K562 (cell line): Measurements from ENCODE around the gene RGS6. TPM values are rescaled to one million over a fixed set of nuclear protein-coding genes. Genes with fewer than 3 reads are reported as not detected.
A peak's percentile ranks its signal among the peaks of the same experiment; 100 is the strongest.

ENCODE experiments used
- BRD4 ChIP-seq: fragments of 200-600 bp; sonication (generic); IDR thresholded peaks from 2 replicates; pipeline ENCODE4 v1.6.1; 2017; ENCODE audit warnings: inconsistent platforms
- CHCHD3 ChIP-seq: fragments of 250-450 bp; sonication (Bioruptor Pico); IDR thresholded peaks from 2 replicates; pipeline ENCODE4 v2.1.2; 2022; ENCODE audit warnings: mild to moderate bottlenecking
- ELK3 ChIP-seq: fragments of 450-650 bp; formaldehyde crosslinking; IDR thresholded peaks from 2 replicates; pipeline ENCODE4 v1.4.0; 2020; ENCODE audit warnings: mild to moderate bottlenecking
- HLTF ChIP-seq: fragments of 450-650 bp; IDR thresholded peaks from 2 replicates; pipeline ENCODE4 v1.6.1; 2016
- HNRNPLL ChIP-seq: fragments of 200-400 bp; formaldehyde crosslinking; IDR thresholded peaks from 2 replicates; pipeline ENCODE4 v1.6.1; 2017; ENCODE audit warnings: low read length, low read depth, mild to moderate bottlenecking; ENCODE audit not compliant: poor library complexity, severe bottlenecking
- KDM2B ChIP-seq: fragments of 250-450 bp; sonication (Bioruptor Pico); IDR thresholded peaks from 2 replicates; pipeline ENCODE4 v1.8.0; 2021; ENCODE audit warnings: mild to moderate bottlenecking, moderate library complexity
- NBN ChIP-seq: fragments of 450-650 bp; IDR thresholded peaks from 2 replicates; pipeline ENCODE4 v1.6.1; 2016; ENCODE audit warnings: low read depth, mild to moderate bottlenecking
- NCOA1 ChIP-seq: fragments of 450-650 bp; IDR thresholded peaks from 2 replicates; pipeline ENCODE4 v1.6.1; 2016; ENCODE audit warnings: low read depth
- ZNF146 ChIP-seq: IDR thresholded peaks from one replicate; pipeline ENCODE4 v1.6.1; 2018; ENCODE audit warnings: missing compliant biosample characterization; ENCODE audit not compliant: unreplicated experiment
- ZNF274 ChIP-seq: IDR thresholded peaks from 2 replicates; pipeline ENCODE4 v1.6.1; 2011; ENCODE audit warnings: low read depth, mild to moderate bottlenecking, low read length, moderate library complexity, borderline replicate concordance
- ZNF384 ChIP-seq: IDR thresholded peaks from 2 replicates; pipeline ENCODE4 v1.6.1; 2012; ENCODE audit warnings: low read depth, low read length, improper control_type of control experiment
- ZNF695 ChIP-seq: fragments of 450-650 bp; formaldehyde crosslinking; IDR thresholded peaks from 2 replicates; pipeline ENCODE4 v1.4.0; 2020; ENCODE audit warnings: mild to moderate bottlenecking, moderate library complexity
- polyA plus RNA-seq, 8 experiments: library from polyadenylated mRNA; depleted of rRNA in 4 of 8; stranded (reverse) in 5 of 8; unstranded in 3 of 8; fragments of >200 nt; fragmentation: Nextera tagmentation in 2 of 8; fragmentation: Illumina TruSeq in 1 of 8; extraction: Ambion mirVana in 2 of 8; extraction: Trizol in 1 of 8; gene quantifications; 2 replicates each; pipeline versions ENCODE4 v1.2.1 to v1.2.3, GENCODE V29; 2011 to 2014; ENCODE audit warnings: inconsistent platforms in 1 of 8, missing spikeins in 1 of 8
- total RNA-seq, 7 experiments: library from RNA; depleted of rRNA in 6 of 7; stranded (reverse); fragments of >200 nt in 6 of 7; fragmentation: Illumina TruSeq in 2 of 7; extraction: Trizol in 2 of 7; gene quantifications; 2 replicates each; pipeline versions ENCODE4 v1.2.1 to v1.2.3, GENCODE V29; 2011 to 2021; ENCODE audit warnings: low replicate concordance in 1 of 7
- TF ChIP-seq, protein P1 (sequence below): fragments of 450-650 bp; IDR thresholded peaks from 2 replicates; pipeline ENCODE4 v1.6.1; 2016; ENCODE audit warnings: antibody characterized with exemption
- TF ChIP-seq, protein P2 (sequence below): fragments of 200-600 bp; sonication (generic); IDR thresholded peaks from one replicate; pipeline ENCODE4 v1.6.1; 2012; ENCODE audit warnings: mild to moderate bottlenecking, low read depth, low read length, inconsistent platforms

The RGS6 gene
- total and polyA plus RNA-seq, 9 of the 15 experiments (the other 6 are each of a cell fraction or from before 2014, with no cell fraction given) = not detected

DNA sequence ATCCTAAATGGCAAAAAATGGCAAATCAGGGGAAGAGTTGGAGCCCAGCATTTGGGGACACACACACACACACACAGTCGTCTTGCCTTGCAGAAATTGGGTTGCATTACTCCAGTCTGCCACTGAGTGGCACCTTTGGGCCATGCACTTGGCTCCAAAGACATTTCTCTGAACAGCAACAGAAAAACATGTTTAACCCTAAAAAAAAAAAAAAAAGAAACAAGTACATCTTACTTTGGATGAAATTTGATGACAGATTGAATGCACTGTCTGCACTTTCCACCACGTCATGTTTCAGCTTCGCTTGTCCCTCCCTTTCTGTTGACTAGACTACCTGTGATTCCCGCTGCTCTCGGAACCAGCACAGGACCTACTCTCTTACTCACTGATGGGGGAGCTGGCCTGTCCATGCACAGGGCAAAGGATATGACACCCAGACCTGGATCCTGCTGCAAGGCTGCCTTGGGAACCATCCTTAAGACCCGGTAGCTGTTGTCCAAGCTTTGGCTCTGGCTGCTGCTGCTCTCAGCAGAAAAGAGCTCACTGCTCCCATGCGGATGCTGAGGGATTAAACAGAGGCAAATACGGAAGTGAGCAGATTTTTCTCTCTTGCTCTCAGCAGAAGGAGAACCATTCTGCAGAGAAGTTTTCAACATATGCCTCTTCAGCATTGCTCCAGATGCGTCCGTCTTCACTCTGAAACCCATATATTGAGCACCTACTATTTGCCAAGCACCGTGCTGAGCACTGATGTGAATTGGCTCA is 584.9 kb downstream of the RGS6 start (continued):
- TF ChIP-seq ELK3 (CRISPR knock-in tag) (no peak), NBN (no peak), ZNF146 (CRISPR knock-in tag) (no peak), ZNF384 (peak; percentile 69), HNRNPLL (no peak), HLTF (no peak), KDM2B (CRISPR knock-in tag) (no peak), ZNF695 (CRISPR knock-in tag) (no peak), CHCHD3 (CRISPR knock-in tag) (no peak), BRD4 (no peak), ZNF274 (no peak), NCOA1 (no peak)
- TF ChIP-seq, protein P1, sequence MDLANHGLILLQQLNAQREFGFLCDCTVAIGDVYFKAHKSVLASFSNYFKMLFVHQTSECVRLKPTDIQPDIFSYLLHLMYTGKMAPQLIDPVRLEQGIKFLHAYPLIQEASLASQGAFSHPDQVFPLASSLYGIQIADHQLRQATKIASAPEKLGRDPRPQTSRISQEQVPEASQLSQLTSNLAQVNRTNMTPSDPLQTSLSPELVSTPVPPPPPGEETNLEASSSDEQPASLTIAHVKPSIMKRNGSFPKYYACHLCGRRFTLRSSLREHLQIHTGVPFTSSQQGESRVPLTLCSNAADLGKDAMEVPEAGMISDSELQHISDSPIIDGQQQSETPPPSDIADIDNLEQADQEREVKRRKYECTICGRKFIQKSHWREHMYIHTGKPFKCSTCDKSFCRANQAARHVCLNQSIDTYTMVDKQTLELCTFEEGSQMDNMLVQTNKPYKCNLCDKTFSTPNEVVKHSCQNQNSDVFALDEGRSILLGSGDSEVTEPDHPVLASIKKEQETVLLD = no peak
- TF ChIP-seq, protein P2, sequence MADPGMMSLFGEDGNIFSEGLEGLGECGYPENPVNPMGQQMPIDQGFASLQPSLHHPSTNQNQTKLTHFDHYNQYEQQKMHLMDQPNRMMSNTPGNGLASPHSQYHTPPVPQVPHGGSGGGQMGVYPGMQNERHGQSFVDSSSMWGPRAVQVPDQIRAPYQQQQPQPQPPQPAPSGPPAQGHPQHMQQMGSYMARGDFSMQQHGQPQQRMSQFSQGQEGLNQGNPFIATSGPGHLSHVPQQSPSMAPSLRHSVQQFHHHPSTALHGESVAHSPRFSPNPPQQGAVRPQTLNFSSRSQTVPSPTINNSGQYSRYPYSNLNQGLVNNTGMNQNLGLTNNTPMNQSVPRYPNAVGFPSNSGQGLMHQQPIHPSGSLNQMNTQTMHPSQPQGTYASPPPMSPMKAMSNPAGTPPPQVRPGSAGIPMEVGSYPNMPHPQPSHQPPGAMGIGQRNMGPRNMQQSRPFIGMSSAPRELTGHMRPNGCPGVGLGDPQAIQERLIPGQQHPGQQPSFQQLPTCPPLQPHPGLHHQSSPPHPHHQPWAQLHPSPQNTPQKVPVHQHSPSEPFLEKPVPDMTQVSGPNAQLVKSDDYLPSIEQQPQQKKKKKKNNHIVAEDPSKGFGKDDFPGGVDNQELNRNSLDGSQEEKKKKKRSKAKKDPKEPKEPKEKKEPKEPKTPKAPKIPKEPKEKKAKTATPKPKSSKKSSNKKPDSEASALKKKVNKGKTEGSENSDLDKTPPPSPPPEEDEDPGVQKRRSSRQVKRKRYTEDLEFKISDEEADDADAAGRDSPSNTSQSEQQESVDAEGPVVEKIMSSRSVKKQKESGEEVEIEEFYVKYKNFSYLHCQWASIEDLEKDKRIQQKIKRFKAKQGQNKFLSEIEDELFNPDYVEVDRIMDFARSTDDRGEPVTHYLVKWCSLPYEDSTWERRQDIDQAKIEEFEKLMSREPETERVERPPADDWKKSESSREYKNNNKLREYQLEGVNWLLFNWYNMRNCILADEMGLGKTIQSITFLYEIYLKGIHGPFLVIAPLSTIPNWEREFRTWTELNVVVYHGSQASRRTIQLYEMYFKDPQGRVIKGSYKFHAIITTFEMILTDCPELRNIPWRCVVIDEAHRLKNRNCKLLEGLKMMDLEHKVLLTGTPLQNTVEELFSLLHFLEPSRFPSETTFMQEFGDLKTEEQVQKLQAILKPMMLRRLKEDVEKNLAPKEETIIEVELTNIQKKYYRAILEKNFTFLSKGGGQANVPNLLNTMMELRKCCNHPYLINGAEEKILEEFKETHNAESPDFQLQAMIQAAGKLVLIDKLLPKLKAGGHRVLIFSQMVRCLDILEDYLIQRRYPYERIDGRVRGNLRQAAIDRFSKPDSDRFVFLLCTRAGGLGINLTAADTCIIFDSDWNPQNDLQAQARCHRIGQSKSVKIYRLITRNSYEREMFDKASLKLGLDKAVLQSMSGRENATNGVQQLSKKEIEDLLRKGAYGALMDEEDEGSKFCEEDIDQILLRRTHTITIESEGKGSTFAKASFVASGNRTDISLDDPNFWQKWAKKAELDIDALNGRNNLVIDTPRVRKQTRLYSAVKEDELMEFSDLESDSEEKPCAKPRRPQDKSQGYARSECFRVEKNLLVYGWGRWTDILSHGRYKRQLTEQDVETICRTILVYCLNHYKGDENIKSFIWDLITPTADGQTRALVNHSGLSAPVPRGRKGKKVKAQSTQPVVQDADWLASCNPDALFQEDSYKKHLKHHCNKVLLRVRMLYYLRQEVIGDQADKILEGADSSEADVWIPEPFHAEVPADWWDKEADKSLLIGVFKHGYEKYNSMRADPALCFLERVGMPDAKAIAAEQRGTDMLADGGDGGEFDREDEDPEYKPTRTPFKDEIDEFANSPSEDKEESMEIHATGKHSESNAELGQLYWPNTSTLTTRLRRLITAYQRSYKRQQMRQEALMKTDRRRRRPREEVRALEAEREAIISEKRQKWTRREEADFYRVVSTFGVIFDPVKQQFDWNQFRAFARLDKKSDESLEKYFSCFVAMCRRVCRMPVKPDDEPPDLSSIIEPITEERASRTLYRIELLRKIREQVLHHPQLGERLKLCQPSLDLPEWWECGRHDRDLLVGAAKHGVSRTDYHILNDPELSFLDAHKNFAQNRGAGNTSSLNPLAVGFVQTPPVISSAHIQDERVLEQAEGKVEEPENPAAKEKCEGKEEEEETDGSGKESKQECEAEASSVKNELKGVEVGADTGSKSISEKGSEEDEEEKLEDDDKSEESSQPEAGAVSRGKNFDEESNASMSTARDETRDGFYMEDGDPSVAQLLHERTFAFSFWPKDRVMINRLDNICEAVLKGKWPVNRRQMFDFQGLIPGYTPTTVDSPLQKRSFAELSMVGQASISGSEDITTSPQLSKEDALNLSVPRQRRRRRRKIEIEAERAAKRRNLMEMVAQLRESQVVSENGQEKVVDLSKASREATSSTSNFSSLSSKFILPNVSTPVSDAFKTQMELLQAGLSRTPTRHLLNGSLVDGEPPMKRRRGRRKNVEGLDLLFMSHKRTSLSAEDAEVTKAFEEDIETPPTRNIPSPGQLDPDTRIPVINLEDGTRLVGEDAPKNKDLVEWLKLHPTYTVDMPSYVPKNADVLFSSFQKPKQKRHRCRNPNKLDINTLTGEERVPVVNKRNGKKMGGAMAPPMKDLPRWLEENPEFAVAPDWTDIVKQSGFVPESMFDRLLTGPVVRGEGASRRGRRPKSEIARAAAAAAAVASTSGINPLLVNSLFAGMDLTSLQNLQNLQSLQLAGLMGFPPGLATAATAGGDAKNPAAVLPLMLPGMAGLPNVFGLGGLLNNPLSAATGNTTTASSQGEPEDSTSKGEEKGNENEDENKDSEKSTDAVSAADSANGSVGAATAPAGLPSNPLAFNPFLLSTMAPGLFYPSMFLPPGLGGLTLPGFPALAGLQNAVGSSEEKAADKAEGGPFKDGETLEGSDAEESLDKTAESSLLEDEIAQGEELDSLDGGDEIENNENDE = no peak
